ENCODE results near the gene SEL1L. TPM values are rescaled to one million over a fixed set of nuclear protein-coding genes. Genes with fewer than 3 reads are reported as not detected.

Gene SEL1L
- total and polyA plus RNA-seq, 2 donors (not counting 3 experiments of a cell fraction or from before 2014, with no cell fraction given): 15.0 to 95.0 TPM

DNA sequence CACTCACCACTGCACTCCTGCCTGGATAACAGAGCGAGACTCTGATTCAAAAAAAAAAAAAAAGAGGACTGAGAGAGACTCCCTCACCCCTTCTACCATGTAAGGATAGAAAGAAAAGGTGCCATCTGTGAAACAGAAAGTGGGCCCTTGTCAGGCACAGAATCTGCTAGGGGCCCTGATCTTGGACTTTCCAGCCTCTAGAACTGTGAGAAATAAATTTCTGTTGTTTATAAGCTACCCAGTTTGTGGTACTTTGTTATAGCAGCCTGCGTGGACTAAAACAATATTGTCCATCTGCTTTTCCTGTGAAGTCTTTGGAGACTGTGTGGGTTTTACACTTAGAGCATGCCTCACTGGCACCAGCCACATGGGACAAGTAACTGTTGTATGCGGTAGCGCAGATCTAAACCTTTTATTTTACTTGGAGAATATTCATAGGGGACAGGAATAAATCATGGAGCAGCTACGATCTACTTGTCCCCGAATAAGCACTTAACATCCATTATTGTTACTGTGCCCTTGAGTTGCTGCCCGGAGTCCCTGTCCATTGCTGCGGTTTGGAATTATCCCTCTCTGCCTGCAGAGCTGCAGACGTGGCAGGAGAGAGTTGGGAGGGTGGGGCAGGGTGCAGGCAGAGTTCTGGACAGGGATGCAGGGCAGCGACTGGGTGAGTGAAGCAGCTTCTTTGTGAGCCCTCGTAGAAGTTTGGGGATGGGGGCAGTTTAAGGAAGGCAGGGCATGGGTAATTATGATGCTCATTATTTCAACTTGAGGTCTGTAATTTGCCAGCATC lies 81.1 kb downstream of the SEL1L start:
- H3K9ac ChIP-seq (replicated peaks; ENCODE audit: extremely low read depth, insufficient read depth, low read length): no peak overlapping the region
- no peak for TF ChIP-seq FOS (IDR thresholded peaks at IDR 0.05; ENCODE audit: borderline replicate concordance, insufficient read depth, low read length)
- TF ChIP-seq, protein P1, sequence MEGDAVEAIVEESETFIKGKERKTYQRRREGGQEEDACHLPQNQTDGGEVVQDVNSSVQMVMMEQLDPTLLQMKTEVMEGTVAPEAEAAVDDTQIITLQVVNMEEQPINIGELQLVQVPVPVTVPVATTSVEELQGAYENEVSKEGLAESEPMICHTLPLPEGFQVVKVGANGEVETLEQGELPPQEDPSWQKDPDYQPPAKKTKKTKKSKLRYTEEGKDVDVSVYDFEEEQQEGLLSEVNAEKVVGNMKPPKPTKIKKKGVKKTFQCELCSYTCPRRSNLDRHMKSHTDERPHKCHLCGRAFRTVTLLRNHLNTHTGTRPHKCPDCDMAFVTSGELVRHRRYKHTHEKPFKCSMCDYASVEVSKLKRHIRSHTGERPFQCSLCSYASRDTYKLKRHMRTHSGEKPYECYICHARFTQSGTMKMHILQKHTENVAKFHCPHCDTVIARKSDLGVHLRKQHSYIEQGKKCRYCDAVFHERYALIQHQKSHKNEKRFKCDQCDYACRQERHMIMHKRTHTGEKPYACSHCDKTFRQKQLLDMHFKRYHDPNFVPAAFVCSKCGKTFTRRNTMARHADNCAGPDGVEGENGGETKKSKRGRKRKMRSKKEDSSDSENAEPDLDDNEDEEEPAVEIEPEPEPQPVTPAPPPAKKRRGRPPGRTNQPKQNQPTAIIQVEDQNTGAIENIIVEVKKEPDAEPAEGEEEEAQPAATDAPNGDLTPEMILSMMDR (IDR thresholded peaks at IDR 0.05; ENCODE audit: extremely low read depth in 1 of 2, insufficient read depth in 1 of 2, low read depth in 1 of 2, low read length in 2 of 2): no peak
- TF ChIP-seq GATA2 (IDR thresholded peaks at IDR 0.05; ENCODE audit: insufficient read depth, insufficient read length, low read depth, low read length): no peak
- no peak overlapping the region for H3K4me2 ChIP-seq (ENCODE audit: insufficient read depth, low read length)
- H3K9me3 ChIP-seq (replicated peaks; ENCODE audit: control insufficient read depth, insufficient read depth, low read length): no peaks in the 10 kb centered on the region
- H3K36me3 ChIP-seq (ENCODE audit: control insufficient read depth in 2 of 2, extremely low read depth in 1 of 2, insufficient read depth in 2 of 2, low read length in 2 of 2): no peaks in the 10 kb centered on the region
- no peak overlapping the region for H3K27ac ChIP-seq (ENCODE audit: insufficient read depth, low read depth, low read length)
- H3K4me1 ChIP-seq (ENCODE audit: control insufficient read depth, extremely low read depth, insufficient read depth, low read length): no peaks in the 10 kb centered on the region
- intact Hi-C loops (cut with micrococcal nuclease) (loop anchor here (1.0 kb wide), 2 partner anchors 183 to 497 kb away; partner anchors contain the start of gene TSHR), dilution Hi-C loops (cut with MboI; ENCODE audit: extremely low pct_ligation_motif_present, low sequenced_read_pairs) (no loop called here)
- H3K9me1 ChIP-seq (replicated peaks; ENCODE audit: control insufficient read depth, extremely low read depth, insufficient read depth, low read length): no peaks in the 10 kb centered on the region
- ChIA-PET POLR2A (no interaction called here), CTCF (interaction anchor here (0.6 to 8.9 kb wide), 11 partner anchors 12 to 1980 kb away, joined by 3 to 76 read pairs (median 4); partner anchors contain the start of gene TSHR)
- H2AFZ ChIP-seq (ENCODE audit: low read depth, low read length): peak overlapping the region; percentile 39
- DNase-seq (ENCODE audit: low read depth, low spot score) (no peak), FAIRE-seq (no peak)
- H3K4me3 ChIP-seq (replicated peaks in 1 of 3; ENCODE audit: insufficient read depth in 1 of 3, low read depth in 1 of 3, low read length in 3 of 3): no peak overlapping the region
- BruUV-seq (replicated peaks): no TSS peak
- H4K20me1 ChIP-seq (replicated peaks; ENCODE audit: control insufficient read depth, extremely low read depth, insufficient read depth, low read length): no peaks in the 10 kb centered on the region
- H3K79me2 ChIP-seq (ENCODE audit: control insufficient read depth, insufficient read depth, low read length): no peaks in the 10 kb centered on the region
- H3K27me3 ChIP-seq (ENCODE audit: control insufficient read depth in 2 of 2, insufficient read depth in 2 of 2, low read length in 2 of 2): peaks cover 2 to 10% of the 10 kb centered on the region in 2 experiments

GRCh38 chr14:81450976-81451375 lies 82.7 kb downstream of the SEL1L start:
- DNase-seq (ENCODE audit: low read depth, low spot score): no peak
- BruUV-seq (replicated peaks): no TSS peak
- H2AFZ ChIP-seq (ENCODE audit: low read depth, low read length): no peak overlapping the region
- ChIA-PET POLR2A (no interaction called here), CTCF (interaction anchor here (1.8 to 8.9 kb wide), 2 partner anchors 182 to 232 kb away, joined by 5 to 76 read pairs; no protein-coding TSS in a partner anchor)
- H3K27ac ChIP-seq (ENCODE audit: insufficient read depth, low read depth, low read length): no peak overlapping the region
- no peaks in the 10 kb centered on the region for H3K9me1 ChIP-seq (replicated peaks; ENCODE audit: control insufficient read depth, extremely low read depth, insufficient read depth, low read length)
- no peaks in the 10 kb centered on the region for H3K4me1 ChIP-seq (ENCODE audit: control insufficient read depth, extremely low read depth, insufficient read depth, low read length)
- FAIRE-seq: no peak
- H3K4me2 ChIP-seq (ENCODE audit: insufficient read depth, low read length): no peak overlapping the region
- no peak overlapping the region for H3K9ac ChIP-seq (replicated peaks; ENCODE audit: extremely low read depth, insufficient read depth, low read length)
- no peaks in the 10 kb centered on the region for H3K36me3 ChIP-seq (ENCODE audit: control insufficient read depth in 2 of 2, extremely low read depth in 1 of 2, insufficient read depth in 2 of 2, low read length in 2 of 2)
- no peaks in the 10 kb centered on the region for H3K9me3 ChIP-seq (replicated peaks; ENCODE audit: control insufficient read depth, insufficient read depth, low read length)
- H3K79me2 ChIP-seq (ENCODE audit: control insufficient read depth, insufficient read depth, low read length): no peaks in the 10 kb centered on the region
- peaks cover 2 to 10% of the 10 kb centered on the region in 2 experiments for H3K27me3 ChIP-seq (ENCODE audit: control insufficient read depth in 2 of 2, insufficient read depth in 2 of 2, low read length in 2 of 2)
- dilution Hi-C loops (cut with MboI; ENCODE audit: extremely low pct_ligation_motif_present, low sequenced_read_pairs): no loop called here
- intact Hi-C loops (cut with micrococcal nuclease): no loop called here
- H3K4me3 ChIP-seq (replicated peaks in 1 of 3; ENCODE audit: insufficient read depth in 1 of 3, low read depth in 1 of 3, low read length in 3 of 3): no peak overlapping the region
- no peaks in the 10 kb centered on the region for H4K20me1 ChIP-seq (replicated peaks; ENCODE audit: control insufficient read depth, extremely low read depth, insufficient read depth, low read length)
- TF ChIP-seq MYC (IDR thresholded peaks at IDR 0.05; ENCODE audit: low read depth, low read length): no peak
- no peak for TF ChIP-seq FOS (IDR thresholded peaks at IDR 0.05; ENCODE audit: borderline replicate concordance, insufficient read depth, low read length)
- no peak for TF ChIP-seq EZH2 (IDR thresholded peaks at IDR 0.05; ENCODE audit: borderline replicate concordance, low read depth, low read length, severe bottlenecking)
- no peak for TF ChIP-seq JUN (IDR thresholded peaks at IDR 0.05; ENCODE audit: borderline replicate concordance, insufficient read depth, insufficient read length, low read depth)
- TF ChIP-seq GATA2 (IDR thresholded peaks at IDR 0.05; ENCODE audit: insufficient read depth, insufficient read length, low read depth, low read length): no peak
- TF ChIP-seq POLR2A (IDR thresholded peaks at IDR 0.05; ENCODE audit: low read depth, low read length): no peak
- TF ChIP-seq MAX (IDR thresholded peaks at IDR 0.05; ENCODE audit: insufficient read depth, insufficient read length): no peak
- TF ChIP-seq, protein P1 (IDR thresholded peaks at IDR 0.05; ENCODE audit: extremely low read depth in 1 of 2, insufficient read depth in 1 of 2, low read depth in 1 of 2, low read length in 2 of 2): no peak
- no peak for TF ChIP-seq POLR2AphosphoS5 (IDR thresholded peaks at IDR 0.05; ENCODE audit: insufficient read depth, low read depth, low read length)

Measured in endothelial cell of umbilical vein (primary cell).